ENCODE measurements around the gene METTL21C. TPM values are rescaled to one million over a fixed set of nuclear protein-coding genes. Genes with fewer than 3 reads are reported as not detected.

The METTL21C gene
- total RNA-seq, 2 experiments from 2014 or later, result not detected

DNA sequence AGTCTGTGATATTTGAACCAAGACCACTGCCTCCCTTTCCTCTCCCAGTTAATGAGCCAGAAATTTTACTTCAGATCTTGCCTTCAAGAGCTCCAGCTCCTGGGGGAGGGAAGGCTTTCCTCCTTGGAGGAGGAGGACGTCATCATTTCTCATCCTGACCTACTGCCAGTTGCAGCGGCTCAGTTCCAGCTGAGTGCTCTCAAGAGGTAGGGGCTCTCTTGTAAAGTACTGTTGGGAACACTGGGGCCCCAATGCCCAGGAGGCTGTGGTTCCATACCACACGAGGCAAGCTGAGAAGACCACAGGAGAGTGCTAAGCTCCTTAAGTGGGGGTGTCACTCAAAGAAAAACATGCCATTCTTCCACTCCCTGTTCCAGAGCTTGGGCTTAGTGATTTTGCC, 36.2 kb downstream of the METTL21C start:
- POLR2A ChIA-PET, result no interaction called here
- intact Hi-C loops (cut with micrococcal nuclease), result no loop called here

DNA sequence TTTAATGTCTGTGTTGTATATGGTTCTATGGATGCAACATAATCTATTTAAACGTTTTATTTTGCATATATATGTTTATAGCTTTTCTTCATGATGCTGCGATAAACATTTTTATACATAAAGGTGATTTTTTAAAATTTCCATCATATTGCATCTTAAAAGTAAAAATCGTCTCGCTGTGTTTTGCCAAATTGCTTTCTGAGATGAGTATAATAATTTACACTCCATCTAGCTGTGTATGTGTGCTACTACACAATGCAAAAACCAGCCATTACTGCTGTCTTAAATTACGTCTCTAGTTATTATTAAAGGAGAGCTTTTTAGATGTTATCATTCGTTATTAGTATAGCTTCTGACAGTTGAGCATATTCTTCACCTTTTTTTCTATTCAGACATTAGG, 37.2 kb downstream of the METTL21C start:
- POLR2A ChIA-PET, result no interaction called here
- no peak for ATAC-seq
- CTCF ChIA-PET, result interaction anchor here (0.7 to 2.1 kb wide), 6 partner anchors 27 to 78 kb away, joined by 3 to 10 read pairs (median 4); no protein-coding TSS in a partner anchor

More for the DNA sequence above, 36.2 kb downstream of the METTL21C start:
- no peak overlapping the region for H3K27ac Mint-ChIP-seq
- H3K4me1 Mint-ChIP-seq (ENCODE audit: low read depth), result no peaks in the 10 kb centered on the region
- ATAC-seq (no peak), DNase-seq (no peak)
- H3K36me3 Mint-ChIP-seq (ENCODE audit: low read depth), result peaks cover 41% of the 10 kb centered on the region
- H3K9me3 Mint-ChIP-seq, result no peaks in the 10 kb centered on the region
- H3K4me3 Mint-ChIP-seq, result no peak overlapping the region
- CTCF ChIA-PET, result interaction anchor here (1.8 to 2.1 kb wide), 2 partner anchors 36 to 66 kb away, joined by 4 to 10 read pairs; no protein-coding TSS in a partner anchor
- TF ChIP-seq, protein P1, sequence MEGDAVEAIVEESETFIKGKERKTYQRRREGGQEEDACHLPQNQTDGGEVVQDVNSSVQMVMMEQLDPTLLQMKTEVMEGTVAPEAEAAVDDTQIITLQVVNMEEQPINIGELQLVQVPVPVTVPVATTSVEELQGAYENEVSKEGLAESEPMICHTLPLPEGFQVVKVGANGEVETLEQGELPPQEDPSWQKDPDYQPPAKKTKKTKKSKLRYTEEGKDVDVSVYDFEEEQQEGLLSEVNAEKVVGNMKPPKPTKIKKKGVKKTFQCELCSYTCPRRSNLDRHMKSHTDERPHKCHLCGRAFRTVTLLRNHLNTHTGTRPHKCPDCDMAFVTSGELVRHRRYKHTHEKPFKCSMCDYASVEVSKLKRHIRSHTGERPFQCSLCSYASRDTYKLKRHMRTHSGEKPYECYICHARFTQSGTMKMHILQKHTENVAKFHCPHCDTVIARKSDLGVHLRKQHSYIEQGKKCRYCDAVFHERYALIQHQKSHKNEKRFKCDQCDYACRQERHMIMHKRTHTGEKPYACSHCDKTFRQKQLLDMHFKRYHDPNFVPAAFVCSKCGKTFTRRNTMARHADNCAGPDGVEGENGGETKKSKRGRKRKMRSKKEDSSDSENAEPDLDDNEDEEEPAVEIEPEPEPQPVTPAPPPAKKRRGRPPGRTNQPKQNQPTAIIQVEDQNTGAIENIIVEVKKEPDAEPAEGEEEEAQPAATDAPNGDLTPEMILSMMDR (IDR thresholded peaks at IDR 0.05), result no peak
- H3K27me3 Mint-ChIP-seq, result no peaks in the 10 kb centered on the region

DNA sequence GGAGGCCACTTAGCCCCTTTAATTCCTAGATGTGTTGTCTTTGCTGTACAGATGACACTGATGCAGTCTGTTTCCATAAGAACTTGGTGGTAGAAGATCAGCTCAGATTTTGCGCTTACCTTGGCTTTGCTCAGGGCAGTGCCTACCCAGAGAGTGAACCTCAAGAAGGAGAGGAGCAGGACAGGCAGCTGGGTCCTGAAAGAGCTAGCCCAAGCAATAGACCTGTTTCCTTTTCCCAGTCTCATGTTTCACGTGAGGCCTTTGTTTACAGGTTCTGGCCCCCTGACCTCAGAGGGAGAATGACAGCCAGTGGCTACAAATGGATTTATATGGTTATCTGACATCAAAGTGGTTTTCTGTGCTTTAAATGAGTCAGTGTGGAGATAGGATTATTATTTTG, 40.1 kb downstream of the METTL21C start:
- TF ChIP-seq, protein P1 (IDR thresholded peaks at IDR 0.05), result no peak
- ChIA-PET CTCF (no interaction called here), POLR2A (no interaction called here)
- H3K9me3 Mint-ChIP-seq, result no peaks in the 10 kb centered on the region
- H3K4me3 Mint-ChIP-seq, result no peak overlapping the region
- DNase-seq (no peak), ATAC-seq (no peak)
- H3K27me3 Mint-ChIP-seq, result no peaks in the 10 kb centered on the region
- intact Hi-C loops (cut with micrococcal nuclease), result no loop called here
- H3K36me3 Mint-ChIP-seq (ENCODE audit: low read depth), result peaks cover 28% of the 10 kb centered on the region
- peaks cover 3% of the 10 kb centered on the region for H3K4me1 Mint-ChIP-seq (ENCODE audit: low read depth)
- no peak overlapping the region for H3K27ac Mint-ChIP-seq

More for the DNA sequence above, 37.2 kb downstream of the METTL21C start:
- Mint-ChIP-seq H3K36me3 (ENCODE audit: low read depth) (peaks cover 41% of the 10 kb centered on the region), H3K4me3 (no peak overlapping the region), H3K27me3 (no peaks in the 10 kb centered on the region), H3K27ac (no peak overlapping the region), H3K4me1 (ENCODE audit: low read depth) (no peaks in the 10 kb centered on the region), H3K9me3 (no peaks in the 10 kb centered on the region)
- no peak for DNase-seq
- TF ChIP-seq, protein P1 (IDR thresholded peaks at IDR 0.05), result peak; percentile 55
- intact Hi-C loops (cut with micrococcal nuclease), result no loop called here

DNA sequence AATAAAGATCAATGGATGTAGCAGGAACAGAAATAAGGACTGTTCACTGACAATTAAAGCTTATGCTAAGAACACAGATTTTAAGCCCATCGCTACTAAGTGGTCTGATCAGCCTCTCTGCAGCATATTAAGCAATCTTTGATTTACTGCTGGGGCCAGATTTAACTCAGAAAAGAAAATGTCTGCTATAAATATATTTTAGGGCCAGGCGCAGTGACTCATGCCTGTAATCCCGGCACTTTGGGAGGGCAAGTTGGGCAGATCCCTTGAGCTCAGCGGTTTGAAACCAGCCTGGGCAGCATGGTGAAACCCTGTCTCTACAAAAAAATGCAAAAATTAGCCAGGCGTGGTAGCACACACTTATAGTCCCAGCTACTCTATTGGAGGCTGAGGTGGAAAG, 43.0 kb downstream of the METTL21C start:
- Mint-ChIP-seq H3K9me3 (no peaks in the 10 kb centered on the region), H3K27ac (no peak overlapping the region), H3K4me3 (no peak overlapping the region), H3K36me3 (ENCODE audit: low read depth) (peaks cover 23% of the 10 kb centered on the region), H3K4me1 (ENCODE audit: low read depth) (peaks cover 13% of the 10 kb centered on the region), H3K27me3 (no peaks in the 10 kb centered on the region)
- ChIA-PET CTCF (interaction anchor here (0.6 to 1.0 kb wide), 4 partner anchors 9 to 73 kb away, joined by 3 to 4 read pairs (median 3); no protein-coding TSS in a partner anchor), POLR2A (interaction anchor here (0.6 kb wide), 1 partner anchor 66 kb away, joined by 3 read pairs; no protein-coding TSS in a partner anchor)
- DNase-seq (no peak), ATAC-seq (no peak)
- TF ChIP-seq, protein P1 (IDR thresholded peaks at IDR 0.05), result no peak
- intact Hi-C loops (cut with micrococcal nuclease), result no loop called here

DNA sequence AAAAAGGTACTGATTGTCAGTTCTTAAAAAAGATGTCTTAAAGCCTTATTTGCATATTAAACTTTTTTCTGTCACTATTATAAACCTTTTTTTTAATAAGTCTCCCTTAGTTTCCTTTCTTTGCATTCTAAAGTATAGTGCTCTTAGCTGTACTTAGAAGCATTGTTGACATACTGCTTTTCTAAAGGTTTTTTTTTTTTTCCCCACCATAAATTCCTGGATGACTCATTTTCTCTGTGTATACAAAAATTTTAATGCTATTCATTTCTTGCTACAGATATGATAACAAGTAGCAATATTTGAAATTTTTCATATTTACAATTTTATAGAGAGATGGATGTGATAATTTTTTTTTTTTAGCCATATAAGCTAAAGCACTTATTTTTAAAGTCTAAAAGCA, 43.5 kb downstream of the METTL21C start:
- ChIA-PET CTCF (interaction anchor here (0.6 to 1.0 kb wide), 4 partner anchors 9 to 72 kb away, joined by 3 to 4 read pairs (median 3); no protein-coding TSS in a partner anchor), POLR2A (no interaction called here)
- Mint-ChIP-seq H3K27me3 (no peaks in the 10 kb centered on the region), H3K9me3 (no peaks in the 10 kb centered on the region), H3K4me1 (ENCODE audit: low read depth) (peaks cover 13% of the 10 kb centered on the region), H3K4me3 (no peak overlapping the region), H3K36me3 (ENCODE audit: low read depth) (peaks cover 26% of the 10 kb centered on the region), H3K27ac (no peak overlapping the region)
- no peak for DNase-seq
- TF ChIP-seq, protein P1 (IDR thresholded peaks at IDR 0.05), result no peak
- intact Hi-C loops (cut with micrococcal nuclease), result no loop called here
- ATAC-seq, result no peak

Data from activated CD8-positive, alpha-beta T cell treated with anti-CD3 and anti-CD28 coated beads for 36 hours (primary cell).